GM20000 (cell line): ENCODE data around the gene CRYBG2.
"Not testable (repeated sequence)": the region's sequence is repeated elsewhere in the genome, so short reads cannot be mapped to it uniquely, and the experiment has no call there.

ENCODE experiments used
- DNase-seq: peaks from one replicate; pipeline ENCODE4 v3.0.0; 2012; ENCODE audit warnings: low spot score
- CTCF ChIP-seq: IDR thresholded peaks from 2 replicates; pipeline ENCODE4 v1.5.1; 2012; ENCODE audit warnings: mild to moderate bottlenecking, control low read depth; ENCODE audit errors: extremely low read depth, missing control alignments

The CRYBG2 gene

GRCh38 chr1:26315874-26316850, 37.8 kb downstream of the CRYBG2 start:
- no peak for DNase-seq
- TF ChIP-seq CTCF, result no peak

GRCh38 chr1:26314501-26314900, 39.4 kb downstream of the CRYBG2 start:
- DNase-seq, result no peak
- no peak for TF ChIP-seq CTCF

GRCh38 chr1:26307966-26308899, 45.7 kb downstream of the CRYBG2 start:
- DNase-seq, result not testable (repeated sequence)

- no peak for TF ChIP-seq CTCF
- no peak for DNase-seq
These were observed 46.6 kb downstream of the CRYBG2 start for GRCh38 chr1:26307363-26307781.

- no peak for TF ChIP-seq CTCF
- DNase-seq, result peak; percentile 94
These were observed 47.4 kb downstream of the CRYBG2 start, which contains the start of gene UBXN11 for GRCh38 chr1:26306290-26307229. Gene UBXN11, minus strand, starts transcription at chr1:26306636. Its CDS starts 3,753 bp downstream, at chr1:26302883.

- TF ChIP-seq CTCF, result no peak
- DNase-seq, result no peak
These were observed 48.2 kb downstream of the CRYBG2 start for GRCh38 chr1:26305667-26306289.
